ENCODE measurements around the gene MORN3. TPM values are rescaled to one million over a fixed set of nuclear protein-coding genes. Genes with fewer than 3 reads are reported as not detected.

MORN3 gene
- total RNA-seq, 1 experiment from 2014 or later = 0.72 TPM

- no peak for ATAC-seq
- CTCF ChIA-PET = no interaction called here
- POLR2A ChIA-PET = interaction anchor here (0.6 kb wide), 1 partner anchor 14 kb away, joined by 4 read pairs; no protein-coding TSS in a partner anchor
- intact Hi-C loops (cut with micrococcal nuclease; ENCODE audit: unreplicated experiment) (no loop called here), in situ Hi-C loops (cut with HindIII; ENCODE audit: low pct_unique_long_range_greater_than_20kb, low sequenced_read_pairs) (no loop called here)
- Histone ChIP-seq H3K4me3 (ENCODE audit: low read depth in 2 of 2, low read length in 2 of 2) (no peak overlapping the region), H3K36me3 (ENCODE audit: control insufficient read depth, insufficient read depth, low read length) (no peaks in the 10 kb centered on the region), H3K4me1 (ENCODE audit: control insufficient read depth, insufficient read depth, low read length) (no peaks in the 10 kb centered on the region), H3K9me3 (ENCODE audit: control insufficient read depth, insufficient read depth, low read depth, low read length) (no peaks in the 10 kb centered on the region), H3K27me3 (ENCODE audit: control insufficient read depth, insufficient read depth, low read length) (no peaks in the 10 kb centered on the region), H3K27ac (ENCODE audit: low read length) (no peak overlapping the region)
- TF ChIP-seq TCF7L2 (IDR thresholded peaks at IDR 0.05; ENCODE audit: low read depth, low read length) (no peak), SIN3A (IDR thresholded peaks at IDR 0.05; ENCODE audit: borderline replicate concordance, insufficient read depth, low read depth, low read length) (no peak)
- TF ChIP-seq, protein P1, sequence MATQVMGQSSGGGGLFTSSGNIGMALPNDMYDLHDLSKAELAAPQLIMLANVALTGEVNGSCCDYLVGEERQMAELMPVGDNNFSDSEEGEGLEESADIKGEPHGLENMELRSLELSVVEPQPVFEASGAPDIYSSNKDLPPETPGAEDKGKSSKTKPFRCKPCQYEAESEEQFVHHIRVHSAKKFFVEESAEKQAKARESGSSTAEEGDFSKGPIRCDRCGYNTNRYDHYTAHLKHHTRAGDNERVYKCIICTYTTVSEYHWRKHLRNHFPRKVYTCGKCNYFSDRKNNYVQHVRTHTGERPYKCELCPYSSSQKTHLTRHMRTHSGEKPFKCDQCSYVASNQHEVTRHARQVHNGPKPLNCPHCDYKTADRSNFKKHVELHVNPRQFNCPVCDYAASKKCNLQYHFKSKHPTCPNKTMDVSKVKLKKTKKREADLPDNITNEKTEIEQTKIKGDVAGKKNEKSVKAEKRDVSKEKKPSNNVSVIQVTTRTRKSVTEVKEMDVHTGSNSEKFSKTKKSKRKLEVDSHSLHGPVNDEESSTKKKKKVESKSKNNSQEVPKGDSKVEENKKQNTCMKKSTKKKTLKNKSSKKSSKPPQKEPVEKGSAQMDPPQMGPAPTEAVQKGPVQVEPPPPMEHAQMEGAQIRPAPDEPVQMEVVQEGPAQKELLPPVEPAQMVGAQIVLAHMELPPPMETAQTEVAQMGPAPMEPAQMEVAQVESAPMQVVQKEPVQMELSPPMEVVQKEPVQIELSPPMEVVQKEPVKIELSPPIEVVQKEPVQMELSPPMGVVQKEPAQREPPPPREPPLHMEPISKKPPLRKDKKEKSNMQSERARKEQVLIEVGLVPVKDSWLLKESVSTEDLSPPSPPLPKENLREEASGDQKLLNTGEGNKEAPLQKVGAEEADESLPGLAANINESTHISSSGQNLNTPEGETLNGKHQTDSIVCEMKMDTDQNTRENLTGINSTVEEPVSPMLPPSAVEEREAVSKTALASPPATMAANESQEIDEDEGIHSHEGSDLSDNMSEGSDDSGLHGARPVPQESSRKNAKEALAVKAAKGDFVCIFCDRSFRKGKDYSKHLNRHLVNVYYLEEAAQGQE (IDR thresholded peaks at IDR 0.05; ENCODE audit: insufficient read depth in 1 of 2, low read depth in 2 of 2, low read length in 1 of 2) = no peak
- TF ChIP-seq, protein P2, sequence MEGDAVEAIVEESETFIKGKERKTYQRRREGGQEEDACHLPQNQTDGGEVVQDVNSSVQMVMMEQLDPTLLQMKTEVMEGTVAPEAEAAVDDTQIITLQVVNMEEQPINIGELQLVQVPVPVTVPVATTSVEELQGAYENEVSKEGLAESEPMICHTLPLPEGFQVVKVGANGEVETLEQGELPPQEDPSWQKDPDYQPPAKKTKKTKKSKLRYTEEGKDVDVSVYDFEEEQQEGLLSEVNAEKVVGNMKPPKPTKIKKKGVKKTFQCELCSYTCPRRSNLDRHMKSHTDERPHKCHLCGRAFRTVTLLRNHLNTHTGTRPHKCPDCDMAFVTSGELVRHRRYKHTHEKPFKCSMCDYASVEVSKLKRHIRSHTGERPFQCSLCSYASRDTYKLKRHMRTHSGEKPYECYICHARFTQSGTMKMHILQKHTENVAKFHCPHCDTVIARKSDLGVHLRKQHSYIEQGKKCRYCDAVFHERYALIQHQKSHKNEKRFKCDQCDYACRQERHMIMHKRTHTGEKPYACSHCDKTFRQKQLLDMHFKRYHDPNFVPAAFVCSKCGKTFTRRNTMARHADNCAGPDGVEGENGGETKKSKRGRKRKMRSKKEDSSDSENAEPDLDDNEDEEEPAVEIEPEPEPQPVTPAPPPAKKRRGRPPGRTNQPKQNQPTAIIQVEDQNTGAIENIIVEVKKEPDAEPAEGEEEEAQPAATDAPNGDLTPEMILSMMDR (IDR thresholded peaks at IDR 0.05) = no peak
- DNase-seq (ENCODE audit: low read depth, low spot score) = no peak
- BruUV-seq (replicated peaks) = no TSS peak
These were observed 54.5 kb downstream of the MORN3 start for GRCh38 chr12:121614872-121615467.

GRCh38 chr12:121613462-121613861, 56.0 kb downstream of the MORN3 start:
- no peak overlapping the region for H3K27ac ChIP-seq (ENCODE audit: low read length)
- H3K9me3 ChIP-seq (ENCODE audit: control insufficient read depth, insufficient read depth, low read depth, low read length) = no peaks in the 10 kb centered on the region
- in situ Hi-C loops (cut with HindIII; ENCODE audit: low pct_unique_long_range_greater_than_20kb, low sequenced_read_pairs) = no loop called here
- H3K36me3 ChIP-seq (ENCODE audit: control insufficient read depth, insufficient read depth, low read length) = no peaks in the 10 kb centered on the region
- no peak for DNase-seq (ENCODE audit: low read depth, low spot score)
- no peak overlapping the region for H3K4me3 ChIP-seq (ENCODE audit: low read depth in 2 of 2, low read length in 2 of 2)
- H3K4me1 ChIP-seq (ENCODE audit: control insufficient read depth, insufficient read depth, low read length) = no peaks in the 10 kb centered on the region
- POLR2A ChIA-PET = no interaction called here
- intact Hi-C loops (cut with micrococcal nuclease; ENCODE audit: unreplicated experiment) = no loop called here
- no peak for ATAC-seq
- CTCF ChIA-PET = no interaction called here
- no TSS peak for BruUV-seq (replicated peaks)
- TF ChIP-seq SIN3A (IDR thresholded peaks at IDR 0.05; ENCODE audit: borderline replicate concordance, insufficient read depth, low read depth, low read length) = no peak
- TF ChIP-seq, protein P1 (IDR thresholded peaks at IDR 0.05; ENCODE audit: insufficient read depth in 1 of 2, low read depth in 2 of 2, low read length in 1 of 2) = no peak
- TF ChIP-seq, protein P2 (IDR thresholded peaks at IDR 0.05) = no peak
- TF ChIP-seq POLR2AphosphoS5 (IDR thresholded peaks at IDR 0.05; ENCODE audit: low read depth, low read length) = no peak
- no peak for TF ChIP-seq TCF7L2 (IDR thresholded peaks at IDR 0.05; ENCODE audit: low read depth, low read length)
- no peaks in the 10 kb centered on the region for H3K27me3 ChIP-seq (ENCODE audit: control insufficient read depth, insufficient read depth, low read length)

All from Panc1 (cell line).